WTC11 (cell line): ENCODE results near the gene ZBTB7C.

Source experiments
- CBFB ChIP-seq: sonication (generic); formaldehyde crosslinking; IDR thresholded peaks from 2 replicates; pipeline ENCODE4 v1.8.1; 2022; ENCODE audit warnings: mild to moderate bottlenecking, low read depth, missing genetic modification reagents
- ELF4 ChIP-seq: sonication (generic); formaldehyde crosslinking; IDR thresholded peaks from 2 replicates; pipeline ENCODE4 v1.8.1; 2022; ENCODE audit warnings: low read depth, mild to moderate bottlenecking, moderate library complexity, missing genetic modification reagents
- MYBL2 ChIP-seq: sonication (generic); formaldehyde crosslinking; IDR thresholded peaks from 2 replicates; pipeline ENCODE4 v1.8.1; 2023; ENCODE audit warnings: mild to moderate bottlenecking, moderate library complexity, missing genetic modification reagents
- ZNF423 ChIP-seq: fragments of 250-450 bp; sonication (Bioruptor Pico); IDR thresholded peaks from 2 replicates; pipeline ENCODE4 v2.1.2; 2022; ENCODE audit warnings: mild to moderate bottlenecking, moderate library complexity
- TF ChIP-seq, protein P1 (sequence below): fragments of 200-600 bp; IDR thresholded peaks from 2 replicates; pipeline ENCODE4 v1.8.0; 2022; ENCODE audit warnings: antibody characterized with exemption
- TF ChIP-seq, protein P2 (sequence below): sonication (generic); formaldehyde crosslinking; IDR thresholded peaks from 2 replicates; pipeline ENCODE4 v1.8.1; 2023; ENCODE audit warnings: mild to moderate bottlenecking, missing genetic modification reagents, borderline replicate concordance
- TF ChIP-seq, protein P3 (sequence below): sonication (generic); formaldehyde crosslinking; IDR thresholded peaks from 2 replicates; pipeline ENCODE4 v1.8.1; 2023; ENCODE audit warnings: mild to moderate bottlenecking, moderate library complexity, missing genetic modification reagents
- TF ChIP-seq, protein P4 (sequence below): sonication (generic); formaldehyde crosslinking; IDR thresholded peaks from 2 replicates; pipeline ENCODE4 v1.8.0; 2023; ENCODE audit warnings: missing genetic modification reagents
- TF ChIP-seq, protein P5 (sequence below): sonication (generic); formaldehyde crosslinking; IDR thresholded peaks from 2 replicates; pipeline ENCODE4 v1.8.0; 2022; ENCODE audit warnings: mild to moderate bottlenecking, missing genetic modification reagents
- TF ChIP-seq, protein P6 (sequence below): sonication (generic); formaldehyde crosslinking; IDR thresholded peaks from 2 replicates; pipeline ENCODE4 v1.8.1; 2022; ENCODE audit warnings: low read depth, mild to moderate bottlenecking, moderate library complexity, missing genetic modification reagents, borderline replicate concordance
- TF ChIP-seq, protein P7 (sequence below): sonication (generic); formaldehyde crosslinking; IDR thresholded peaks from 2 replicates; pipeline ENCODE4 v1.8.1; 2022; ENCODE audit warnings: mild to moderate bottlenecking, missing genetic modification reagents, moderate library complexity, borderline replicate concordance
- TF ChIP-seq, protein P8 (sequence below): sonication (generic); formaldehyde crosslinking; IDR thresholded peaks from 2 replicates; pipeline ENCODE4 v1.8.0; 2022; ENCODE audit warnings: mild to moderate bottlenecking, missing genetic modification reagents

DNA sequence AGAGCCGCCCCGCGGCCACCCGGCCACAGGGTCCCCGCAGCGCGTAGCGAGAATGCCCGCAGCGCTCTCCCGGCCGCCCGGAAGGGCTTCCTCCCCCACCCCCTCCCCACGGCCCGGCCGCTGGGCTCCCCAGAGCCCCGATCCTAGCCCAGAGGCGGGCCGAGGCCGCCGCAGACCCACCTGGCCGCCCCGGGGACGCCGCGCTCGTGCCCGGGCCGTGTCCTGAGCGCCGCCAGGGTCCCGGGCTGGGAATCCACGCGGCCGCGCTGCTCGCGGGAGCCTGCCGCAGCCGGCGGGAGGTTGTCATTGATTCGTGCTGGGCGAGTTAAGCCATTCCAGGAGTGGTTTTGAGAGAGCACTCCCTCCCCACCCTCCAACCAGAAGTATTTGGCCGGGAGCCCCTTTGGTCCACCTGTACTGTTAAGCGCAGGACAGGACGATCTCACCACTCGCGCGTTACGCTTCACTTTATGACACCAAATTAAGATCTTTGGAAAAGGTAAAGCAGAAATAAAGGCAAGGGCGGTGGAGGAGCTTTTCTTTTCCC is 272.3 kb downstream of the ZBTB7C start:
- TF ChIP-seq, protein P1, sequence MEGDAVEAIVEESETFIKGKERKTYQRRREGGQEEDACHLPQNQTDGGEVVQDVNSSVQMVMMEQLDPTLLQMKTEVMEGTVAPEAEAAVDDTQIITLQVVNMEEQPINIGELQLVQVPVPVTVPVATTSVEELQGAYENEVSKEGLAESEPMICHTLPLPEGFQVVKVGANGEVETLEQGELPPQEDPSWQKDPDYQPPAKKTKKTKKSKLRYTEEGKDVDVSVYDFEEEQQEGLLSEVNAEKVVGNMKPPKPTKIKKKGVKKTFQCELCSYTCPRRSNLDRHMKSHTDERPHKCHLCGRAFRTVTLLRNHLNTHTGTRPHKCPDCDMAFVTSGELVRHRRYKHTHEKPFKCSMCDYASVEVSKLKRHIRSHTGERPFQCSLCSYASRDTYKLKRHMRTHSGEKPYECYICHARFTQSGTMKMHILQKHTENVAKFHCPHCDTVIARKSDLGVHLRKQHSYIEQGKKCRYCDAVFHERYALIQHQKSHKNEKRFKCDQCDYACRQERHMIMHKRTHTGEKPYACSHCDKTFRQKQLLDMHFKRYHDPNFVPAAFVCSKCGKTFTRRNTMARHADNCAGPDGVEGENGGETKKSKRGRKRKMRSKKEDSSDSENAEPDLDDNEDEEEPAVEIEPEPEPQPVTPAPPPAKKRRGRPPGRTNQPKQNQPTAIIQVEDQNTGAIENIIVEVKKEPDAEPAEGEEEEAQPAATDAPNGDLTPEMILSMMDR: no peak
- TF ChIP-seq, protein P2, sequence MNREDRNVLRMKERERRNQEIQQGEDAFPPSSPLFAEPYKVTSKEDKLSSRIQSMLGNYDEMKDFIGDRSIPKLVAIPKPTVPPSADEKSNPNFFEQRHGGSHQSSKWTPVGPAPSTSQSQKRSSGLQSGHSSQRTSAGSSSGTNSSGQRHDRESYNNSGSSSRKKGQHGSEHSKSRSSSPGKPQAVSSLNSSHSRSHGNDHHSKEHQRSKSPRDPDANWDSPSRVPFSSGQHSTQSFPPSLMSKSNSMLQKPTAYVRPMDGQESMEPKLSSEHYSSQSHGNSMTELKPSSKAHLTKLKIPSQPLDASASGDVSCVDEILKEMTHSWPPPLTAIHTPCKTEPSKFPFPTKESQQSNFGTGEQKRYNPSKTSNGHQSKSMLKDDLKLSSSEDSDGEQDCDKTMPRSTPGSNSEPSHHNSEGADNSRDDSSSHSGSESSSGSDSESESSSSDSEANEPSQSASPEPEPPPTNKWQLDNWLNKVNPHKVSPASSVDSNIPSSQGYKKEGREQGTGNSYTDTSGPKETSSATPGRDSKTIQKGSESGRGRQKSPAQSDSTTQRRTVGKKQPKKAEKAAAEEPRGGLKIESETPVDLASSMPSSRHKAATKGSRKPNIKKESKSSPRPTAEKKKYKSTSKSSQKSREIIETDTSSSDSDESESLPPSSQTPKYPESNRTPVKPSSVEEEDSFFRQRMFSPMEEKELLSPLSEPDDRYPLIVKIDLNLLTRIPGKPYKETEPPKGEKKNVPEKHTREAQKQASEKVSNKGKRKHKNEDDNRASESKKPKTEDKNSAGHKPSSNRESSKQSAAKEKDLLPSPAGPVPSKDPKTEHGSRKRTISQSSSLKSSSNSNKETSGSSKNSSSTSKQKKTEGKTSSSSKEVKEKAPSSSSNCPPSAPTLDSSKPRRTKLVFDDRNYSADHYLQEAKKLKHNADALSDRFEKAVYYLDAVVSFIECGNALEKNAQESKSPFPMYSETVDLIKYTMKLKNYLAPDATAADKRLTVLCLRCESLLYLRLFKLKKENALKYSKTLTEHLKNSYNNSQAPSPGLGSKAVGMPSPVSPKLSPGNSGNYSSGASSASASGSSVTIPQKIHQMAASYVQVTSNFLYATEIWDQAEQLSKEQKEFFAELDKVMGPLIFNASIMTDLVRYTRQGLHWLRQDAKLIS (CRISPR knock-in tag): no peak
- TF ChIP-seq, protein P3, sequence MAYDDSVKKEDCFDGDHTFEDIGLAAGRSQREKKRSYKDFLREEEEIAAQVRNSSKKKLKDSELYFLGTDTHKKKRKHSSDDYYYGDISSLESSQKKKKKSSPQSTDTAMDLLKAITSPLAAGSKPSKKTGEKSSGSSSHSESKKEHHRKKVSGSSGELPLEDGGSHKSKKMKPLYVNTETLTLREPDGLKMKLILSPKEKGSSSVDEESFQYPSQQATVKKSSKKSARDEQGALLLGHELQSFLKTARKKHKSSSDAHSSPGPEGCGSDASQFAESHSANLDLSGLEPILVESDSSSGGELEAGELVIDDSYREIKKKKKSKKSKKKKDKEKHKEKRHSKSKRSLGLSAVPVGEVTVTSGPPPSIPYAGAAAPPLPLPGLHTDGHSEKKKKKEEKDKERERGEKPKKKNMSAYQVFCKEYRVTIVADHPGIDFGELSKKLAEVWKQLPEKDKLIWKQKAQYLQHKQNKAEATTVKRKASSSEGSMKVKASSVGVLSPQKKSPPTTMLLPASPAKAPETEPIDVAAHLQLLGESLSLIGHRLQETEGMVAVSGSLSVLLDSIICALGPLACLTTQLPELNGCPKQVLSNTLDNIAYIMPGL: no peak
- TF ChIP-seq, protein P4, sequence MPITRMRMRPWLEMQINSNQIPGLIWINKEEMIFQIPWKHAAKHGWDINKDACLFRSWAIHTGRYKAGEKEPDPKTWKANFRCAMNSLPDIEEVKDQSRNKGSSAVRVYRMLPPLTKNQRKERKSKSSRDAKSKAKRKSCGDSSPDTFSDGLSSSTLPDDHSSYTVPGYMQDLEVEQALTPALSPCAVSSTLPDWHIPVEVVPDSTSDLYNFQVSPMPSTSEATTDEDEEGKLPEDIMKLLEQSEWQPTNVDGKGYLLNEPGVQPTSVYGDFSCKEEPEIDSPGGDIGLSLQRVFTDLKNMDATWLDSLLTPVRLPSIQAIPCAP (CRISPR knock-in tag): no peak
- TF ChIP-seq, protein P5, sequence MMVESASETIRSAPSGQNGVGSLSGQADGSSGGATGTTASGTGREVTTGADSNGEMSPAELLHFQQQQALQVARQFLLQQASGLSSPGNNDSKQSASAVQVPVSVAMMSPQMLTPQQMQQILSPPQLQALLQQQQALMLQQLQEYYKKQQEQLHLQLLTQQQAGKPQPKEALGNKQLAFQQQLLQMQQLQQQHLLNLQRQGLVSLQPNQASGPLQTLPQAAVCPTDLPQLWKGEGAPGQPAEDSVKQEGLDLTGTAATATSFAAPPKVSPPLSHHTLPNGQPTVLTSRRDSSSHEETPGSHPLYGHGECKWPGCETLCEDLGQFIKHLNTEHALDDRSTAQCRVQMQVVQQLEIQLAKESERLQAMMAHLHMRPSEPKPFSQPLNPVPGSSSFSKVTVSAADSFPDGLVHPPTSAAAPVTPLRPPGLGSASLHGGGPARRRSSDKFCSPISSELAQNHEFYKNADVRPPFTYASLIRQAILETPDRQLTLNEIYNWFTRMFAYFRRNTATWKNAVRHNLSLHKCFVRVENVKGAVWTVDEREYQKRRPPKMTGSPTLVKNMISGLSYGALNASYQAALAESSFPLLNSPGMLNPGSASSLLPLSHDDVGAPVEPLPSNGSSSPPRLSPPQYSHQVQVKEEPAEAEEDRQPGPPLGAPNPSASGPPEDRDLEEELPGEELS (CRISPR knock-in tag): no peak
- TF ChIP-seq, protein P6, sequence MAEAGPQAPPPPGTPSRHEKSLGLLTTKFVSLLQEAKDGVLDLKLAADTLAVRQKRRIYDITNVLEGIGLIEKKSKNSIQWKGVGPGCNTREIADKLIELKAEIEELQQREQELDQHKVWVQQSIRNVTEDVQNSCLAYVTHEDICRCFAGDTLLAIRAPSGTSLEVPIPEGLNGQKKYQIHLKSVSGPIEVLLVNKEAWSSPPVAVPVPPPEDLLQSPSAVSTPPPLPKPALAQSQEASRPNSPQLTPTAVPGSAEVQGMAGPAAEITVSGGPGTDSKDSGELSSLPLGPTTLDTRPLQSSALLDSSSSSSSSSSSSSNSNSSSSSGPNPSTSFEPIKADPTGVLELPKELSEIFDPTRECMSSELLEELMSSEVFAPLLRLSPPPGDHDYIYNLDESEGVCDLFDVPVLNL (CRISPR knock-in tag): no peak
- TF ChIP-seq ZNF423 (no peak), ELF4 (no peak), CBFB (CRISPR knock-in tag) (no peak), MYBL2 (CRISPR knock-in tag) (no peak)
- TF ChIP-seq, protein P7, sequence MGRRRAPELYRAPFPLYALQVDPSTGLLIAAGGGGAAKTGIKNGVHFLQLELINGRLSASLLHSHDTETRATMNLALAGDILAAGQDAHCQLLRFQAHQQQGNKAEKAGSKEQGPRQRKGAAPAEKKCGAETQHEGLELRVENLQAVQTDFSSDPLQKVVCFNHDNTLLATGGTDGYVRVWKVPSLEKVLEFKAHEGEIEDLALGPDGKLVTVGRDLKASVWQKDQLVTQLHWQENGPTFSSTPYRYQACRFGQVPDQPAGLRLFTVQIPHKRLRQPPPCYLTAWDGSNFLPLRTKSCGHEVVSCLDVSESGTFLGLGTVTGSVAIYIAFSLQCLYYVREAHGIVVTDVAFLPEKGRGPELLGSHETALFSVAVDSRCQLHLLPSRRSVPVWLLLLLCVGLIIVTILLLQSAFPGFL: no peak
- TF ChIP-seq, protein P8, sequence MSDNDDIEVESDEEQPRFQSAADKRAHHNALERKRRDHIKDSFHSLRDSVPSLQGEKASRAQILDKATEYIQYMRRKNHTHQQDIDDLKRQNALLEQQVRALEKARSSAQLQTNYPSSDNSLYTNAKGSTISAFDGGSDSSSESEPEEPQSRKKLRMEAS: no peak
